Measurements from ENCODE around the gene GREM1.

GREM1 gene

DNA sequence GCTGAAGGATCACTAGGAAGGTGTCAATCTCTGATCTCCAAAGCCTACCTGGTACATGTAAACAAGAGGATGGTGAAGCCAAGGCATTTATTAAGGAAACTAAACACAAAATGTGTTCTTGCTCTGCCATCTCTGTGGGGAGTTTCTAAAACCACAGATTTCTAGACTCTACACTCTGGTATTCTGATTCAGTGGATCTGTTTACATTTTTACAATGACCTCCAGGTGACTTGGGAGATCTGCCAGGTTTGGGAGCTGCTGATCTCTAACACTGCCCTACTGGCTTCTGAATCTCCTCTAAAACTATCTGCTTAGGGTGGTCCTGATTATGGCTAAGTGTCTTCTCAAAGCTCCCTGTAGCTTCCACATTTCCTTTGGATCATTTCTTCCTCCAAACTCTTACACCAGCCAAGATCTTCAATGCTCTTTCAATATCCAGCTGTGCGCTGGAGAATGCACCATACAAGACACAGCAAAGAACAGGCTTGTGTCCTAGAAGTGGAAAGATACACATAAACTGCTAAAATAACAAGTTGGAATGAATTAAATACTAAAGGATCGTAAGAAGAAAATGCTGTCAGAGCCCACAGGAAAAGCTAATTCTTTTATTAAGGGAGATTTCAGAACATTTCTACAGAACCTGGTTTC, 72.7 kb downstream of the GREM1 start:
- DNase-seq: no peak

- no peak for DNase-seq
These were observed 74.6 kb downstream of the GREM1 start for GRCh38 chr15:32792436-32792835.
